Fibroblast of lung (primary cell): Measurements from ENCODE around the gene SNAP29. TPM values are rescaled to one million over a fixed set of nuclear protein-coding genes. Genes with fewer than 3 reads are reported as not detected.
"Not testable (repeated sequence)": the region's sequence is repeated elsewhere in the genome, so short reads cannot be mapped to it uniquely, and the experiment has no call there.

Source experiments
- DNase-seq, 2 donors: peaks; one replicate each; pipeline versions ENCODE4 v3.0.0 to v3.0.0-alpha.2; 2010; ENCODE audit warnings: low read depth in 2 of 2
- H2AFZ ChIP-seq: 2 replicates; pipeline ENCODE4 v1.5.1; 2012; ENCODE audit warnings: low read length, control low read depth, inconsistent platforms
- H3K27ac ChIP-seq: 2 replicates; pipeline ENCODE4 v1.5.1; 2011; ENCODE audit warnings: low read length, control low read depth; ENCODE audit not compliant: insufficient read depth
- H3K27me3 ChIP-seq: 2 replicates; pipeline ENCODE4 v1.5.1; 2011; ENCODE audit warnings: mild to moderate bottlenecking, low read length; ENCODE audit not compliant: control insufficient read depth, insufficient read depth
- H3K36me3 ChIP-seq: 2 replicates; pipeline ENCODE4 v1.5.1; 2011; ENCODE audit warnings: low read length; ENCODE audit not compliant: control insufficient read depth, insufficient read depth
- H3K4me1 ChIP-seq: 2 replicates; pipeline ENCODE4 v1.5.1; 2011; ENCODE audit warnings: low read length; ENCODE audit not compliant: control insufficient read depth, insufficient read depth; ENCODE audit errors: extremely low read depth
- H3K4me2 ChIP-seq: 2 replicates; pipeline ENCODE4 v1.5.1; 2011; ENCODE audit warnings: low read length, control low read depth; ENCODE audit not compliant: insufficient read depth; ENCODE audit errors: extremely low read depth
- H3K4me3 ChIP-seq, 4 experiments: fragments of 200-600 bp in 1 of 4; sonication (generic) in 1 of 4; replicated peaks in 1 of 4; 2 replicates each; pipeline ENCODE4 v1.5.1; 2011 to 2016; ENCODE audit warnings: low read length in 4 of 4, low read depth in 3 of 4, mild to moderate bottlenecking in 3 of 4, control low read depth in 2 of 4, inconsistent platforms in 1 of 4, mixed read lengths in 1 of 4; ENCODE audit not compliant: insufficient read depth in 1 of 4; ENCODE audit errors: control extremely low read depth in 1 of 4
- H3K79me2 ChIP-seq: 2 replicates; pipeline ENCODE4 v1.5.1; 2012; ENCODE audit warnings: mild to moderate bottlenecking, low read length, inconsistent platforms; ENCODE audit not compliant: control insufficient read depth, insufficient read depth
- H3K9ac ChIP-seq: 2 replicates; pipeline ENCODE4 v1.5.1; 2011; ENCODE audit warnings: mild to moderate bottlenecking, low read length, control low read depth; ENCODE audit not compliant: insufficient read depth
- H3K9me3 ChIP-seq: 2 replicates; pipeline ENCODE4 v1.5.1; 2012; ENCODE audit warnings: low read depth, low read length; ENCODE audit not compliant: control insufficient read depth, insufficient read depth
- H4K20me1 ChIP-seq: 2 replicates; pipeline ENCODE4 v1.5.1; 2011; ENCODE audit warnings: low read length; ENCODE audit not compliant: control insufficient read depth, insufficient read depth; ENCODE audit errors: extremely low read depth
- CTCF ChIP-seq, 2 donors: IDR thresholded peaks in 1 of 2; conservative IDR thresholded peaks in 1 of 2; 1 replicate in 1 of 2; 2 replicates in 1 of 2; pipeline ENCODE4 v1.5.1; 2011 to 2012; ENCODE audit warnings: low read length in 2 of 2, control low read depth in 1 of 2, inconsistent platforms in 1 of 2, low read depth in 1 of 2, mild to moderate bottlenecking in 1 of 2
- EZH2 ChIP-seq: IDR thresholded peaks from 2 replicates; pipeline ENCODE4 v1.5.1; 2012; ENCODE audit warnings: low read length, control low read depth, mild to moderate bottlenecking; ENCODE audit errors: missing control alignments
- polyA plus RNA-seq, 2 donors: library from polyadenylated mRNA; depleted of rRNA in 1 of 2; stranded (reverse) in 1 of 2; unstranded in 1 of 2; fragments of >200 nt; gene quantifications; 2 replicates each; pipeline ENCODE4 v1.2.1, GENCODE V29; 2011 to 2012; ENCODE audit warnings: missing spikeins in 1 of 2
- total RNA-seq: library from RNA; depleted of rRNA; stranded (reverse); fragments of >200 nt; gene quantifications from 2 replicates; pipeline ENCODE4 v1.2.1, GENCODE V29; 2014

The SNAP29 gene
- total and polyA plus RNA-seq, 2 donors (not counting 1 experiment from before 2014, with no cell fraction given) = 10.6 to 36.1 TPM

- no peak for TF ChIP-seq EZH2
- no peak for TF ChIP-seq CTCF (conservative IDR thresholded peaks at IDR 0.05 in 1 of 2, IDR thresholded peaks at IDR 0.05 in 1 of 2; ENCODE audit: low read depth in 1 of 2, low read length in 2 of 2)
- H3K27me3 ChIP-seq = no peaks in the 10 kb centered on the region
- H3K27ac ChIP-seq = no peak overlapping the region
- H2AFZ ChIP-seq = no peak overlapping the region
- H3K9me3 ChIP-seq = no peaks in the 10 kb centered on the region
- H3K79me2 ChIP-seq = peaks cover 86% of the 10 kb centered on the region
- peaks cover 5% of the 10 kb centered on the region for H3K36me3 ChIP-seq
- H3K4me2 ChIP-seq = no peak overlapping the region
- no peak overlapping the region for H3K4me3 ChIP-seq
- no peak overlapping the region for H3K9ac ChIP-seq
- peaks cover 6% of the 10 kb centered on the region for H4K20me1 ChIP-seq
- no peaks in the 10 kb centered on the region for H3K4me1 ChIP-seq
- no peak for DNase-seq
Observed at GRCh38 chr22:20930004-20930403, 71.2 kb downstream of the SNAP29 start.

- not testable (repeated sequence) for H4K20me1 ChIP-seq, H3K9me3 ChIP-seq, H3K4me3 ChIP-seq, H3K27ac ChIP-seq, H3K4me1 ChIP-seq, H2AFZ ChIP-seq, H3K9ac ChIP-seq, H3K27me3 ChIP-seq, H3K36me3 ChIP-seq, H3K4me2 ChIP-seq, DNase-seq
- H3K79me2 ChIP-seq = peaks cover 86% of the 10 kb centered on the region
Observed at GRCh38 chr22:20930435-20930834, 71.6 kb downstream of the SNAP29 start.

GRCh38 chr22:20931126-20931654 is 72.4 kb downstream of the SNAP29 start:
- no peak overlapping the region for H3K4me2 ChIP-seq
- DNase-seq = no peak
- peak overlapping the region; percentile 28 for H3K27ac ChIP-seq
- no peaks in the 10 kb centered on the region for H3K27me3 ChIP-seq
- no peak overlapping the region for H3K9ac ChIP-seq
- no peaks in the 10 kb centered on the region for H3K4me1 ChIP-seq
- peaks cover 86% of the 10 kb centered on the region for H3K79me2 ChIP-seq
- TF ChIP-seq EZH2 = no peak
- no peak for TF ChIP-seq CTCF (conservative IDR thresholded peaks at IDR 0.05 in 1 of 2, IDR thresholded peaks at IDR 0.05 in 1 of 2; ENCODE audit: low read depth in 1 of 2, low read length in 2 of 2)
- H2AFZ ChIP-seq = no peak overlapping the region
- peaks cover 6% of the 10 kb centered on the region for H4K20me1 ChIP-seq
- peaks cover 5% of the 10 kb centered on the region for H3K36me3 ChIP-seq
- no peak overlapping the region for H3K4me3 ChIP-seq
- no peaks in the 10 kb centered on the region for H3K9me3 ChIP-seq
